BE2C (cell line): ENCODE measurements around the gene B9D2.

Source experiments
- DNase-seq: peaks from one replicate; pipeline ENCODE4 v3.0.0-alpha.2; 2020
- H3K27me3 ChIP-seq: fragments of 250-450 bp; sonication (Bioruptor Pico); 2 replicates; pipeline ENCODE4 v1.5.1; 2020; ENCODE audit warnings: mild to moderate bottlenecking
- H3K36me3 ChIP-seq: fragments of 250-450 bp; sonication (Bioruptor Pico); 2 replicates; pipeline ENCODE4 v1.5.1; 2020; ENCODE audit warnings: mild to moderate bottlenecking
- H3K4me1 ChIP-seq: fragments of 250-450 bp; sonication (Bioruptor Pico); 2 replicates; pipeline ENCODE4 v1.5.1; 2020
- H3K4me3 ChIP-seq: 2 replicates; pipeline ENCODE4 v1.5.1; 2011; ENCODE audit warnings: low read depth, low read length
- H3K9me3 ChIP-seq: fragments of 250-450 bp; sonication (Bioruptor Pico); 2 replicates; pipeline ENCODE4 v1.5.1; 2020
- CTCF ChIP-seq: IDR thresholded peaks from 2 replicates; pipeline ENCODE4 v1.5.1; 2012; ENCODE audit warnings: mild to moderate bottlenecking, low read depth, low read length

The B9D2 gene

GRCh38 chr19:41320568-41320967 is 43.4 kb downstream of the B9D2 start:
- H3K4me1 ChIP-seq, result peaks cover 38% of the 10 kb centered on the region
- H3K27me3 ChIP-seq, result no peaks in the 10 kb centered on the region
- no peaks in the 10 kb centered on the region for H3K9me3 ChIP-seq
- TF ChIP-seq CTCF, result no peak
- DNase-seq, result no peak
- no peak overlapping the region for H3K4me3 ChIP-seq
- H3K36me3 ChIP-seq, result peaks cover 36% of the 10 kb centered on the region

GRCh38 chr19:41320185-41320518 is 43.8 kb downstream of the B9D2 start:
- DNase-seq, result no peak
- no peak overlapping the region for H3K4me3 ChIP-seq

GRCh38 chr19:41319500-41320184 is 44.3 kb downstream of the B9D2 start:
- no peaks in the 10 kb centered on the region for H3K9me3 ChIP-seq
- H3K4me3 ChIP-seq, result no peak overlapping the region
- TF ChIP-seq CTCF, result no peak
- peaks cover 34% of the 10 kb centered on the region for H3K4me1 ChIP-seq
- no peaks in the 10 kb centered on the region for H3K27me3 ChIP-seq
- H3K36me3 ChIP-seq, result peaks cover 38% of the 10 kb centered on the region
- no peak for DNase-seq

More at GRCh38 chr19:41320185-41320518, 43.8 kb downstream of the B9D2 start:
- H3K36me3 ChIP-seq, result peaks cover 38% of the 10 kb centered on the region
- H3K4me1 ChIP-seq, result peaks cover 37% of the 10 kb centered on the region
- TF ChIP-seq CTCF, result no peak
- H3K9me3 ChIP-seq, result no peaks in the 10 kb centered on the region
- H3K27me3 ChIP-seq, result no peaks in the 10 kb centered on the region

- no peak overlapping the region for H3K4me3 ChIP-seq
- no peak for DNase-seq
- H3K4me1 ChIP-seq, result peaks cover 27% of the 10 kb centered on the region
- peaks cover 39% of the 10 kb centered on the region for H3K36me3 ChIP-seq
- no peak for TF ChIP-seq CTCF
- no peaks in the 10 kb centered on the region for H3K9me3 ChIP-seq
- H3K27me3 ChIP-seq, result no peaks in the 10 kb centered on the region
Measured at GRCh38 chr19:41318696-41319499, 45.1 kb downstream of the B9D2 start.

GRCh38 chr19:41316306-41316920 is 47.5 kb downstream of the B9D2 start:
- H3K4me1 ChIP-seq, result peaks cover 4% of the 10 kb centered on the region
- H3K27me3 ChIP-seq, result no peaks in the 10 kb centered on the region
- no peak overlapping the region for H3K4me3 ChIP-seq
- no peak for DNase-seq
- H3K36me3 ChIP-seq, result peaks cover 48% of the 10 kb centered on the region
- no peaks in the 10 kb centered on the region for H3K9me3 ChIP-seq
- no peak for TF ChIP-seq CTCF
